HG02588 (cell line): ENCODE measurements around the gene CGB7.

Experiments used
- ATAC-seq: cut with Tn5 transposase; IDR thresholded peaks from one replicate; pipeline ENCODE4 v1.9.1; 2021; ENCODE audit warnings: mild to moderate bottlenecking, moderate library complexity; ENCODE audit not compliant: unreplicated experiment

The CGB7 gene

GRCh38 chr19:49017041-49017665, 40.4 kb downstream of the CGB7 start, which contains the start of gene LHB:
Gene LHB, minus strand, starts transcription at chr19:49017091. Its CDS starts 10 bp downstream, at chr19:49017081.
- no peak for ATAC-seq

GRCh38 chr19:49016067-49016839, 41.3 kb downstream of the CGB7 start:
- no peak for ATAC-seq

GRCh38 chr19:49014870-49015255, 42.7 kb downstream of the CGB7 start:
- ATAC-seq: no peak

- no peak for ATAC-seq
Observed at GRCh38 chr19:49014123-49014869, 43.3 kb downstream of the CGB7 start.

- no peak for ATAC-seq
Observed at GRCh38 chr19:49011194-49011593, 46.4 kb downstream of the CGB7 start.

- ATAC-seq: no peak
Observed at GRCh38 chr19:49010453-49010852, 47.1 kb downstream of the CGB7 start.

GRCh38 chr19:49009828-49010227, 47.7 kb downstream of the CGB7 start:
- no peak for ATAC-seq

GRCh38 chr19:49006905-49007304, 50.6 kb downstream of the CGB7 start:
- no peak for ATAC-seq

- no peak for ATAC-seq
Observed at GRCh38 chr19:49004964-49005614, 52.5 kb downstream of the CGB7 start.
